ENCODE results near the gene SELENOI. TPM values are rescaled to one million over a fixed set of nuclear protein-coding genes. Genes with fewer than 3 reads are reported as not detected.

SELENOI gene
- total RNA-seq, 2 donors from 2014 or later: 38.5 to 64.0 TPM

Other genes with a start within 250 kb of the SELENOI start
- gene GAREM2, start 173.1 kb upstream of the SELENOI start, total RNA-seq: 1 to 10 TPM; 4.1 TPM
- gene HADHA, start 101.5 kb upstream of the SELENOI start, total RNA-seq: 100 to 1,000 TPM in 1 of 2 donors, 10 to 100 TPM in 1; 80.4 to 108 TPM
- gene HADHB, start 101.2 kb upstream of the SELENOI start, total RNA-seq: 10 to 100 TPM; 49.1 to 58.1 TPM
- 1 to 10 TPM; 2.1 to 7.4 TPM for gene ADGRF3, start 646 bp downstream of the SELENOI start, total RNA-seq
- gene DRC1, start 55.8 kb downstream of the SELENOI start, total RNA-seq: not detected
- gene OTOF, start 132.0 kb downstream of the SELENOI start, total RNA-seq: under 1 TPM; 0.50 to 0.57 TPM

Measured in natural killer cell treated with Interleukin-12 subunit alpha and Interleukin-12 subunit beta and Interleukin-15 and Interleukin-18, amount 100 ng/mL, for 72 hours (primary cell).